Measurements from ENCODE around the gene FLT3LG.

DNA sequence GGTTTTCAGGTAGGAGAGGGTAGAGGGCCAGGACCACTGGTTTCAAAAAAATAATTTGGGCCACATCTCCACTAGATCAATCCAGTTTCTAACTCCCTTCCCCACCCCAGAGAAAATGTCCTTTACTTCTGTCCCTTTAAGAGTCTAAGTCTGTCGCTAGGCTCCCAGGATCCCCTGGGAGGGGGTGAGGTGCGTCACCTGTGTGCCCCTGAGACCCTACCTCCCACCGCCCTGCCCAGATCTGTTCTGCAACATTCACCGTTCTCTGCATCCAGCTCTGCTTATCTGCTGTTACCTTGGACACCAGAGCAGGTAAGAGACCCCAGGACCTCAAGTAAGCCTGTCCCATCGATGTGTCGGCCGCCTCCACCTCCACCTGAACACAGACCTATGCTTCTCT, 48.8 kb upstream of the FLT3LG start, which contains the start of gene GFY:
- TF ChIP-seq, protein P1, sequence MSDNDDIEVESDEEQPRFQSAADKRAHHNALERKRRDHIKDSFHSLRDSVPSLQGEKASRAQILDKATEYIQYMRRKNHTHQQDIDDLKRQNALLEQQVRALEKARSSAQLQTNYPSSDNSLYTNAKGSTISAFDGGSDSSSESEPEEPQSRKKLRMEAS (IDR thresholded peaks at IDR 0.05) = no peak
- TF ChIP-seq TAF1 (IDR thresholded peaks at IDR 0.05; ENCODE audit: low read depth, low read length) (no peak), POLR2AphosphoS5 (IDR thresholded peaks at IDR 0.05; ENCODE audit: low read depth, low read length) (no peak), EP300 (IDR thresholded peaks at IDR 0.05; ENCODE audit: borderline replicate concordance in 1 of 2, low read depth in 2 of 2, low read length in 2 of 2) (no peak)
- TF ChIP-seq, protein P2, sequence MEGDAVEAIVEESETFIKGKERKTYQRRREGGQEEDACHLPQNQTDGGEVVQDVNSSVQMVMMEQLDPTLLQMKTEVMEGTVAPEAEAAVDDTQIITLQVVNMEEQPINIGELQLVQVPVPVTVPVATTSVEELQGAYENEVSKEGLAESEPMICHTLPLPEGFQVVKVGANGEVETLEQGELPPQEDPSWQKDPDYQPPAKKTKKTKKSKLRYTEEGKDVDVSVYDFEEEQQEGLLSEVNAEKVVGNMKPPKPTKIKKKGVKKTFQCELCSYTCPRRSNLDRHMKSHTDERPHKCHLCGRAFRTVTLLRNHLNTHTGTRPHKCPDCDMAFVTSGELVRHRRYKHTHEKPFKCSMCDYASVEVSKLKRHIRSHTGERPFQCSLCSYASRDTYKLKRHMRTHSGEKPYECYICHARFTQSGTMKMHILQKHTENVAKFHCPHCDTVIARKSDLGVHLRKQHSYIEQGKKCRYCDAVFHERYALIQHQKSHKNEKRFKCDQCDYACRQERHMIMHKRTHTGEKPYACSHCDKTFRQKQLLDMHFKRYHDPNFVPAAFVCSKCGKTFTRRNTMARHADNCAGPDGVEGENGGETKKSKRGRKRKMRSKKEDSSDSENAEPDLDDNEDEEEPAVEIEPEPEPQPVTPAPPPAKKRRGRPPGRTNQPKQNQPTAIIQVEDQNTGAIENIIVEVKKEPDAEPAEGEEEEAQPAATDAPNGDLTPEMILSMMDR (IDR thresholded peaks at IDR 0.05; ENCODE audit: control extremely low read depth in 1 of 3, insufficient read depth in 1 of 3, low read depth in 1 of 3, low read length in 3 of 3) = no peak

Measured in H1 (cell line).